Lower leg skin (tissue), 3 donors: ENCODE results near the gene CEP350.

Experiments used
- CTCF ChIP-seq, 3 donors: fragments of 450-650 bp; IDR thresholded peaks; one replicate each; pipeline ENCODE4 v1.5.1; 2016; ENCODE audit warnings: antibody characterized with exemption in 3 of 3, mild to moderate bottlenecking in 3 of 3, moderate library complexity in 2 of 3
- POLR2A ChIP-seq, 2 donors: fragments of 450-650 bp; IDR thresholded peaks; one replicate each; pipeline ENCODE4 v1.6.1; 2016 to 2017; ENCODE audit warnings: antibody characterized with exemption in 2 of 2, mild to moderate bottlenecking in 1 of 2, moderate library complexity in 1 of 2

GRCh38 chr1:180143359-180143758 lies 188.7 kb downstream of the CEP350 start:
- TF ChIP-seq CTCF (IDR thresholded peaks at IDR 0.05) = no peak
- no peak for TF ChIP-seq POLR2A (IDR thresholded peaks at IDR 0.05)
